Small intestine (tissue), 7 donors: Measurements from ENCODE around the gene KCNMB3. TPM values are rescaled to one million over a fixed set of nuclear protein-coding genes. Genes with fewer than 3 reads are reported as not detected.
"Not testable (repeated sequence)": the region's sequence is repeated elsewhere in the genome, so short reads cannot be mapped to it uniquely, and the experiment has no call there.

Experiments
- DNase-seq, 2 donors: peaks; one replicate each; pipeline versions ENCODE4 v3.0.0 to v3.0.0-alpha.2; 2013
- FAIRE-seq: peaks from 2 replicates; lab custom pipeline; 2012; peaks lifted over from hg19 to GRCh38; lab: Jason Lieb, UNC
- H3K27ac ChIP-seq, 3 donors: one replicate each; pipeline ENCODE4 v1.5.1; 2013; ENCODE audit warnings: low read length in 2 of 3, mild to moderate bottlenecking in 2 of 3, control low read depth in 1 of 3, inconsistent platforms in 1 of 3, low read depth in 1 of 3, moderate library complexity in 1 of 3
- H3K27me3 ChIP-seq, 3 donors: one replicate each; pipeline ENCODE4 v1.6.1; 2013; ENCODE audit warnings: low read length in 3 of 3, inconsistent platforms in 1 of 3; ENCODE audit not compliant: control insufficient read depth in 3 of 3, insufficient read depth in 3 of 3
- H3K36me3 ChIP-seq, 3 donors: one replicate each; pipeline ENCODE4 v1.6.1; 2013; ENCODE audit warnings: low read length in 3 of 3, inconsistent platforms in 1 of 3, low read depth in 1 of 3, mild to moderate bottlenecking in 1 of 3, moderate library complexity in 1 of 3; ENCODE audit not compliant: control insufficient read depth in 3 of 3, insufficient read depth in 2 of 3
- H3K4me1 ChIP-seq, 3 donors: one replicate each; pipeline ENCODE4 v1.6.1; 2013; ENCODE audit warnings: low read length in 2 of 3, inconsistent platforms in 1 of 3, low read depth in 1 of 3, mild to moderate bottlenecking in 1 of 3, moderate library complexity in 1 of 3; ENCODE audit not compliant: control insufficient read depth in 3 of 3, insufficient read depth in 2 of 3
- H3K4me3 ChIP-seq, 3 donors: one replicate each; pipeline ENCODE4 v1.5.1; 2013; ENCODE audit warnings: low read length in 3 of 3, control low read depth in 1 of 3, inconsistent platforms in 1 of 3, low read depth in 1 of 3, mild to moderate bottlenecking in 1 of 3, moderate library complexity in 1 of 3
- H3K9me3 ChIP-seq, 2 donors: one replicate each; pipeline ENCODE4 v1.6.1; 2013; ENCODE audit warnings: low read depth in 1 of 2, low read length in 1 of 2; ENCODE audit not compliant: control insufficient read depth in 2 of 2, insufficient read depth in 1 of 2
- WGBS, 3 donors: extraction: QIAGEN DNeasy Blood & Tissue Kit; methylation state at CpG; one replicate each; pipeline ENCODE4 v1.1.7; 2013; 5-methylcytosine and 5-hydroxymethylcytosine counted together
- polyA plus RNA-seq, 4 donors: library from polyadenylated mRNA; stranded (reverse) in 3 of 4; unstranded in 1 of 4; fragments of 200-250 nt in 3 of 4; fragments of 120-200 nt in 1 of 4; gene quantifications; one replicate each; pipeline versions ENCODE4 v1.2.1 to v1.2.3, GENCODE V29; 2013
- donor health status: healthy with polysubstance abuse.
- donor health status: control.
- donor health status: control.
- donor health status: Bipolar disorder and iron deficiency.
- donor health status: healthy.

The KCNMB3 gene
- polyA plus RNA-seq, 4 donors = 0.27 to 3.9 (median 1.5) TPM

GRCh38 chr3:179240299-179240698 is 10.6 kb downstream of the KCNMB3 start:
- H3K9me3 ChIP-seq, H3K4me3 ChIP-seq, FAIRE-seq, H3K4me1 ChIP-seq, H3K36me3 ChIP-seq, H3K27me3 ChIP-seq, H3K27ac ChIP-seq, DNase-seq: not testable (repeated sequence)
- WGBS, 3 donors = 14 to 34% (median 18%) methylated on average over 1 of the region's 1 CpG

- H3K4me3 ChIP-seq = no peak overlapping the region
- no peak overlapping the region for H3K27ac ChIP-seq
- no peaks in the 10 kb centered on the region for H3K27me3 ChIP-seq
- H3K9me3 ChIP-seq = no peaks in the 10 kb centered on the region
- DNase-seq (no peak), FAIRE-seq (no peak)
- H3K4me1 ChIP-seq = no peaks in the 10 kb centered on the region
- peaks cover 0 to 3% (median 2%) of the 10 kb centered on the region in 3 donors for H3K36me3 ChIP-seq
- 84 to 95% (median 92%) methylated on average over 2 of the region's 2 CpGs for WGBS, 3 donors
Observed at GRCh38 chr3:179236669-179237301, 14.1 kb downstream of the KCNMB3 start.

- H3K4me1 ChIP-seq = no peaks in the 10 kb centered on the region
- H3K4me3 ChIP-seq = no peak overlapping the region
- peaks cover 0 to 6% (median 2%) of the 10 kb centered on the region in 3 donors for H3K36me3 ChIP-seq
- no peak overlapping the region for H3K27ac ChIP-seq
- no peaks in the 10 kb centered on the region for H3K9me3 ChIP-seq
- peak in 1 of 2 donors; percentile 34 for DNase-seq
- no peak for FAIRE-seq
- WGBS, 3 donors = 91 to 97% (median 95%) methylated on average over 4 of the region's 4 CpGs
- H3K27me3 ChIP-seq = no peaks in the 10 kb centered on the region
Observed at GRCh38 chr3:179234199-179234598, 16.7 kb downstream of the KCNMB3 start.

GRCh38 chr3:179233043-179233442 is 17.9 kb downstream of the KCNMB3 start:
- no peak overlapping the region for H3K27ac ChIP-seq
- H3K27me3 ChIP-seq = no peaks in the 10 kb centered on the region
- H3K36me3 ChIP-seq = peaks cover 0 to 6% (median 2%) of the 10 kb centered on the region in 3 donors
- 97 to 99% (median 99%) methylated on average over 3 of the region's 3 CpGs for WGBS, 3 donors
- DNase-seq (no peak), FAIRE-seq (no peak)
- H3K4me3 ChIP-seq = no peak overlapping the region
- no peaks in the 10 kb centered on the region for H3K4me1 ChIP-seq
- no peaks in the 10 kb centered on the region for H3K9me3 ChIP-seq

GRCh38 chr3:179229177-179229576 is 21.7 kb downstream of the KCNMB3 start:
- Histone ChIP-seq H3K4me3 (no peak overlapping the region), H3K27me3 (no peaks in the 10 kb centered on the region), H3K27ac (no peak overlapping the region), H3K4me1 (no peaks in the 10 kb centered on the region), H3K36me3 (peaks cover 2 to 6% (median 6%) of the 10 kb centered on the region in 3 donors), H3K9me3 (no peaks in the 10 kb centered on the region)
- FAIRE-seq (no peak), DNase-seq (no peak)
- 79 to 91% (median 89%) methylated on average over 5 of the region's 5 CpGs for WGBS, 3 donors

DNA sequence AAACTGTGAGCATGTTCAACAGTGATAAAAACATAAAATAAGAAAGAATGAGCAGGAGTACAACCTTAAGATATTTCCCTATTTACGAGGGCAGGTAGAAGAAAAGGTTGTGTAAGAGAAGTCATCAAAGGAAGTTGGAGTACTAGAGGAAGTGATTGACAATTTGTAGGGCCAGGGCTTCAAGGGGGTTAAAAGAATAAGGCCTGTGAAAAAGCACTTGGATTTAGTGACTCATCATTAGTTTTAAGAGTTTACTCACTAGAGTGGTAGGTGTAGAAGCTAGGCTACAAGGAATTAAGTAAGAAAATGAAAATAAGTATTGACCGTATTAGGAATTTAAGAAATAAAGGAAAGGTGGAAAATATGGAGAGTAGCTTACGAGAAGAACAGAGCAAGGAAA is 23.6 kb downstream of the KCNMB3 start:
- no peak overlapping the region for H3K4me3 ChIP-seq
- DNase-seq (no peak), FAIRE-seq (no peak)
- no peaks in the 10 kb centered on the region for H3K9me3 ChIP-seq
- H3K36me3 ChIP-seq = peaks cover 2 to 8% (median 8%) of the 10 kb centered on the region in 3 donors
- H3K27ac ChIP-seq = no peak overlapping the region
- no peaks in the 10 kb centered on the region for H3K27me3 ChIP-seq
- 89 to 94% (median 94%) methylated on average over 3 of the region's 3 CpGs for WGBS, 3 donors
- H3K4me1 ChIP-seq = no peaks in the 10 kb centered on the region

GRCh38 chr3:179224584-179224983 is 26.3 kb downstream of the KCNMB3 start:
- Histone ChIP-seq H3K4me3 (no peak overlapping the region), H3K4me1 (no peaks in the 10 kb centered on the region), H3K27ac (no peak overlapping the region), H3K9me3 (no peaks in the 10 kb centered on the region), H3K27me3 (no peaks in the 10 kb centered on the region), H3K36me3 (peaks cover 2 to 10% (median 5%) of the 10 kb centered on the region in 3 donors)
- DNase-seq (no peak), FAIRE-seq (peak; percentile 90)
- 91 to 94% (median 93%) methylated on average over 1 of the region's 1 CpG for WGBS, 3 donors

GRCh38 chr3:179223548-179223947 is 27.4 kb downstream of the KCNMB3 start:
- Histone ChIP-seq H3K4me3 (no peak overlapping the region), H3K27me3 (no peaks in the 10 kb centered on the region), H3K27ac (no peak overlapping the region), H3K9me3 (no peaks in the 10 kb centered on the region), H3K4me1 (no peaks in the 10 kb centered on the region), H3K36me3 (peaks cover 2 to 10% (median 5%) of the 10 kb centered on the region in 3 donors)
- FAIRE-seq (no peak), DNase-seq (no peak)
- WGBS, 3 donors = 81 to 94% (median 91%) methylated on average over 2 of the region's 2 CpGs

GRCh38 chr3:179218213-179218612 is 32.7 kb downstream of the KCNMB3 start:
- H3K4me3 ChIP-seq, FAIRE-seq, H3K36me3 ChIP-seq, H3K27ac ChIP-seq, H3K27me3 ChIP-seq, H3K9me3 ChIP-seq, H3K4me1 ChIP-seq, DNase-seq: not testable (repeated sequence)
- WGBS, 3 donors = 80 to 96% (median 88%) methylated on average over 1 of the region's 1 CpG
